Smooth muscle cell (in vitro differentiated cells): ENCODE measurements around the gene RNF5. TPM values are rescaled to one million over a fixed set of nuclear protein-coding genes. Genes with fewer than 3 reads are reported as not detected.

Experiments used
- DNase-seq: peaks from one replicate; lab custom pipeline; 2025; ENCODE audit not compliant: unreplicated experiment; lab: John Stamatoyannopoulos, UW
- H2AFZ ChIP-seq: fragments of 200-600 bp; sonication (generic); 2 replicates; pipeline ENCODE4 v1.6.0; 2016; ENCODE audit warnings: antibody characterized with exemption, low read depth, mild to moderate bottlenecking
- H3F3A ChIP-seq: fragments of 200-600 bp; sonication (generic); 2 replicates; pipeline ENCODE4 v1.6.0; 2017; ENCODE audit warnings: antibody characterized with exemption, low read depth
- H3K27ac ChIP-seq: fragments of 200-600 bp; sonication (generic); 2 replicates; pipeline ENCODE4 v1.5.1; 2016; ENCODE audit warnings: low read depth, mild to moderate bottlenecking
- H3K27me3 ChIP-seq: fragments of 200-600 bp; sonication (generic); 2 replicates; pipeline ENCODE4 v1.6.1; 2016; ENCODE audit warnings: low read depth, mild to moderate bottlenecking
- H3K36me3 ChIP-seq: fragments of 200-600 bp; sonication (generic); 2 replicates; pipeline ENCODE4 v1.5.1; 2016; ENCODE audit warnings: low read depth
- H3K4me1 ChIP-seq: fragments of 200-600 bp; sonication (generic); 2 replicates; pipeline ENCODE4 v1.5.1; 2016; ENCODE audit warnings: low read depth
- H3K4me2 ChIP-seq: fragments of 200-600 bp; sonication (generic); 2 replicates; pipeline ENCODE4 v1.6.0; 2016; ENCODE audit warnings: mild to moderate bottlenecking
- H3K4me3 ChIP-seq: fragments of 200-600 bp; sonication (generic); 2 replicates; pipeline ENCODE4 v1.5.1; 2016; ENCODE audit warnings: mild to moderate bottlenecking
- H3K79me2 ChIP-seq: fragments of 200-600 bp; sonication (generic); 2 replicates; pipeline ENCODE4 v1.6.0; 2016; ENCODE audit warnings: low read depth, mild to moderate bottlenecking
- H3K9ac ChIP-seq: fragments of 200-600 bp; sonication (generic); 2 replicates; pipeline ENCODE4 v1.6.0; 2016; ENCODE audit warnings: low read depth
- H3K9me3 ChIP-seq: fragments of 200-600 bp; sonication (generic); replicated peaks from 2 replicates; pipeline ENCODE4 v1.5.1; 2016; ENCODE audit warnings: low read depth
- H4K20me1 ChIP-seq: fragments of 200-600 bp; sonication (generic); 2 replicates; pipeline ENCODE4 v1.6.0; 2016; ENCODE audit warnings: low read depth
- CTCF ChIP-seq: fragments of 200-600 bp; sonication (generic); IDR thresholded peaks from 2 replicates; pipeline ENCODE4 v1.5.1; 2017; ENCODE audit warnings: borderline replicate concordance, mild to moderate bottlenecking, antibody characterized with exemption; ENCODE audit not compliant: insufficient read depth, poor library complexity, severe bottlenecking
- WGBS: methylation state at CpG from one replicate; pipeline ENCODE4 v1.1.7; 2016; ENCODE audit warnings: low lambda C conversion rate; 5-methylcytosine and 5-hydroxymethylcytosine counted together
- polyA plus RNA-seq: library from polyadenylated mRNA; unstranded; fragments of >200 nt; fragmentation: Nextera tagmentation; extraction: Ambion mirVana; gene quantifications from 2 replicates; pipeline ENCODE4 v1.2.1, GENCODE V29; 2016
- total RNA-seq: library from RNA; depleted of rRNA; stranded (reverse); fragments of >200 nt; gene quantifications from 2 replicates; pipeline ENCODE4 v1.2.3, GENCODE V29; 2014

Gene RNF5
- total and polyA plus RNA-seq, 2 experiments from 2014 or later = 49.3 to 75.9 TPM

DNA sequence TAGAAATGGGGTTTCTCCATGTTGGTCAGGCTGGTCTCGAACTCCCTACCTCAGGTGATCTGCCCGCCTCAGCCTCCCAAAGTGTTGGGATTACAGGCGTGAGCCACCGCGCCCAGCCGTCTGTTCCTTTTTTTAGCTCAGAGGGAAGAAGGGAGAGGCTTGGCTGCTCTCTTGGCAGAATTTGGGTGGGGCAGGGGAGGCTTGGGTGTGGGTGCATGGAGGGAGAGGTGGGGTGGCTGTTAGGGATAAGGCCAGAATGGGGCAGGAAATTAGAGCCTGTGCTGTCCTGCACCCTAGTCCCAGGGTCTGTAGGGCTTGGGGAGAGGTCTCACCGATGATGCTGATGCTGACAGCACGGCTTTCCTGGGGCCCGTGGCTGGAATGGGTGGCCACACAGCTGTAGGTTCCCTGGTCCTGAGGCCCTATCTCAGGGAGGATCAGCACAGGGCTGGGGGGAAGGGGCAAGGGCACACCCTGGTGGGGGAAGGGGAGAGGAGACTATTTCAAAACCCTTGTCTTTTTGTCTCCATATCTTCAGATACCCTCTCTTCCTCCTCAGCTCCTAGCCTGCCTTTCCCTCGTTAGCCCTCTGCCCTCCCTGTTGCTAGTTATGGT, 3.8 kb downstream of the RNF5 start:
- H3K4me2 ChIP-seq = no peak overlapping the region
- no peak overlapping the region for H2AFZ ChIP-seq
- 96% methylated on average over 10 of the region's 10 CpGs for WGBS
- H4K20me1 ChIP-seq = no peaks in the 10 kb centered on the region
- H3K79me2 ChIP-seq = peaks cover 11% of the 10 kb centered on the region
- no peak overlapping the region for H3K4me3 ChIP-seq
- H3K36me3 ChIP-seq = no peaks in the 10 kb centered on the region
- peaks cover 3% of the 10 kb centered on the region for H3K4me1 ChIP-seq
- H3K9ac ChIP-seq = no peak overlapping the region
- peaks cover 11% of the 10 kb centered on the region for H3F3A ChIP-seq
- no peak for DNase-seq
- no peak overlapping the region for H3K27ac ChIP-seq
- no peak for TF ChIP-seq CTCF
- H3K9me3 ChIP-seq = no peaks in the 10 kb centered on the region
- no peaks in the 10 kb centered on the region for H3K27me3 ChIP-seq

DNA sequence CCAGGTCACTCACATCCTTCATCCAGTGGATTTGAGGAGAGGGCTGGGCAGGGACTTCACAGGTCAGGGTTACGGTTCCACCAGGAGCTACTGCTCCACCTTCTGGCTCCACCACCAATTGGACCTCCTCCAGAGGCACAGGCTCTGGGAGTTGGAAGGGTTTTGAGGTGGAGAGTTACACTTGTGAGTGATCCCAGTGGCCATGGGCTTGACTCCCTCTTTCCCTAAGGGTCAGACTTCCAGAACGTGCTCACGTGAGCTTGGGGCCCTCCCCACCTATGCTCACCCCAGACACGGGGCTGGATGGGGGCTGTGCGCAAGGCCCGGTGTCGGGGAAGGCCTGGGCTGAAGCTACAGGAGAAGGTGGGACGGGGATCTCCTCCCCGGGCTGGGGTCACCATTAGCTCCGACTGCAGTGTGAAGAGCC, 4.4 kb downstream of the RNF5 start:
- DNase-seq = no peak
- H3K79me2 ChIP-seq = peaks cover 11% of the 10 kb centered on the region
- no peak overlapping the region for H3K9ac ChIP-seq
- H4K20me1 ChIP-seq = no peaks in the 10 kb centered on the region
- H3K4me2 ChIP-seq = no peak overlapping the region
- no peak overlapping the region for H3K4me3 ChIP-seq
- WGBS = 94% methylated on average over 10 of the region's 10 CpGs
- no peak for TF ChIP-seq CTCF
- no peaks in the 10 kb centered on the region for H3K36me3 ChIP-seq
- H3K9me3 ChIP-seq = no peaks in the 10 kb centered on the region
- no peak overlapping the region for H3K27ac ChIP-seq
- no peaks in the 10 kb centered on the region for H3K27me3 ChIP-seq
- peaks cover 15% of the 10 kb centered on the region for H3F3A ChIP-seq
- no peak overlapping the region for H2AFZ ChIP-seq
- H3K4me1 ChIP-seq = peaks cover 3% of the 10 kb centered on the region

DNA sequence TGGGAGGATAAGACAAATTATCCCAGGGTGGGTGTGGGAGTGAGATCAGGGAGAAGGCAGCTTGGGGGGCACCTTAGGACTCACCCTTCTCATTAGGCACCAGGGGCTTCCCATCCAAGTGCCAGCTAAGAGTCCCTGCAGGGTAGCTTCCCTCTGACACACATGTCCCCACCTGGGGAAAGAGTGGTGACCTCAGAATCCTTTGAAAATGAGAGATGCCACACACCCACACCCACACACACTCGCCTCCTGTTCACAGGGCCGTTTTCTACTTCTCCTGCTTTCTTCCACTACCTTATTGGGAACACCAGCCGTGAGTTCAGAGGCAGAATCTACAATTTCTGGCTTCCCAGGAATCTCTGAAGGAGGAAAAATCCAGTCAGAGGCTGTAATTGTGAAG, 4.8 kb downstream of the RNF5 start:
- Histone ChIP-seq H3K27ac (no peak overlapping the region), H3K36me3 (no peaks in the 10 kb centered on the region), H3K9ac (no peak overlapping the region), H3K9me3 (no peaks in the 10 kb centered on the region), H3K79me2 (peaks cover 11% of the 10 kb centered on the region), H4K20me1 (no peaks in the 10 kb centered on the region), H3K4me3 (no peak overlapping the region), H3K27me3 (no peaks in the 10 kb centered on the region), H3F3A (peaks cover 19% of the 10 kb centered on the region), H3K4me2 (no peak overlapping the region), H3K4me1 (peaks cover 3% of the 10 kb centered on the region), H2AFZ (no peak overlapping the region)
- 89% methylated on average over 3 of the region's 3 CpGs for WGBS
- no peak for TF ChIP-seq CTCF
- DNase-seq = no peak

GRCh38 chr6:32183483-32184083, 5.4 kb downstream of the RNF5 start:
- Histone ChIP-seq H3K79me2 (peaks cover 15% of the 10 kb centered on the region), H4K20me1 (no peaks in the 10 kb centered on the region), H3K9me3 (no peaks in the 10 kb centered on the region), H3K4me2 (no peak overlapping the region), H3K9ac (no peak overlapping the region), H3K4me3 (no peak overlapping the region), H2AFZ (no peak overlapping the region), H3K36me3 (no peaks in the 10 kb centered on the region), H3K4me1 (peaks cover 9% of the 10 kb centered on the region), H3F3A (peaks cover 19% of the 10 kb centered on the region), H3K27ac (no peak overlapping the region), H3K27me3 (no peaks in the 10 kb centered on the region)
- DNase-seq = no peak
- WGBS = 94% methylated on average over 15 of the region's 15 CpGs
- TF ChIP-seq CTCF = no peak
